Stomach (tissue), 9 donors: ENCODE data around the gene PBX3. TPM values are rescaled to one million over a fixed set of nuclear protein-coding genes. Genes with fewer than 3 reads are reported as not detected.

Experiments used
- DNase-seq, 2 donors: peaks; one replicate each; pipeline versions ENCODE4 v3.0.0 to v3.0.0-alpha.2; 2013 to 2019
- H3K27ac ChIP-seq, 5 donors: fragments of 200-600 bp in 4 of 5; sonication (generic) in 4 of 5; one replicate each; pipeline ENCODE4 v1.5.1; 2013 to 2019; ENCODE audit warnings: mild to moderate bottlenecking in 1 of 5, moderate library complexity in 1 of 5
- H3K27me3 ChIP-seq, 3 donors: fragments of 200-600 bp; sonication (generic); one replicate each; pipeline ENCODE4 v1.5.1; 2017 to 2019; ENCODE audit warnings: mixed run types in 1 of 3
- H3K36me3 ChIP-seq, 4 donors: fragments of 200-600 bp; sonication (generic); 1 replicate in 3 of 4; 2 replicates in 1 of 4; pipeline ENCODE4 v1.5.1; 2016 to 2019
- H3K4me1 ChIP-seq, 4 donors: fragments of 200-600 bp; sonication (generic); one replicate each; pipeline ENCODE4 v1.5.1; 2016 to 2019
- H3K4me3 ChIP-seq, 4 donors: fragments of 200-600 bp; sonication (generic) in 3 of 4; one replicate each; pipeline ENCODE4 v1.5.1; 2016 to 2019; ENCODE audit warnings: mild to moderate bottlenecking in 1 of 4
- H3K9me3 ChIP-seq, 4 donors: fragments of 200-600 bp; sonication (generic); one replicate each; pipeline ENCODE4 v1.5.1; 2016 to 2019
- CTCF ChIP-seq, 7 experiments: fragments of 450-650 bp in 4 of 7; fragments of 200-600 bp in 3 of 7; sonication (generic) in 3 of 7; IDR thresholded peaks; one replicate each; pipeline ENCODE4 v1.5.1; 2016 to 2019; ENCODE audit warnings: antibody characterized with exemption in 7 of 7, control low read depth in 2 of 7, mild to moderate bottlenecking in 1 of 7
- EP300 ChIP-seq: sonication (generic); formaldehyde crosslinking; IDR thresholded peaks from one replicate; pipeline ENCODE4 v1.6.1; 2017; ENCODE audit warnings: antibody characterized with exemption
- POLR2A ChIP-seq, 4 donors: fragments of 450-650 bp; IDR thresholded peaks; one replicate each; pipeline ENCODE4 v1.6.1; 2016; ENCODE audit warnings: antibody characterized with exemption in 4 of 4, control low read depth in 2 of 4, mild to moderate bottlenecking in 1 of 4, moderate library complexity in 1 of 4
- POLR2AphosphoS5 ChIP-seq, 3 donors: sonication (generic); formaldehyde crosslinking; IDR thresholded peaks; one replicate each; pipeline ENCODE4 v1.6.1; 2016; ENCODE audit warnings: antibody characterized with exemption in 3 of 3
- WGBS, 5 donors: extraction: QIAGEN DNeasy Blood & Tissue Kit in 3 of 5; methylation state at CpG; one replicate each; pipeline versions ENCODE4 v1.1.5 to v1.1.7; 2013 to 2018; 5-methylcytosine and 5-hydroxymethylcytosine counted together
- intact Hi-C: fragments of 100-400 bp; cut with DNase I; formaldehyde crosslinking; loops from one replicate; pipeline ENCODE4 v1.15.1; 2023; ENCODE audit warnings: low total_unique reads
- polyA plus RNA-seq, 3 donors: library from polyadenylated mRNA; stranded (reverse); fragments of 200-250 nt; gene quantifications; one replicate each; pipeline ENCODE4 v1.2.3, GENCODE V29; 2013
- total RNA-seq, 5 donors: library from RNA; depleted of rRNA; stranded (reverse); fragments of >200 nt; gene quantifications; one replicate each; pipeline versions ENCODE4 v1.1.0 to v1.2.3, GENCODE V29; 2014 to 2016
- donor health status: healthy with polysubstance abuse.
- donor health status: Bipolar disorder and iron deficiency.
- donor health status: healthy.

Gene PBX3
- total and polyA plus RNA-seq, 8 donors: 9.3 to 59.1 (median 16.2) TPM

GRCh38 chr9:125987420-125987819, 240.2 kb downstream of the PBX3 start:
- H3K9me3 ChIP-seq: no peaks in the 10 kb centered on the region
- no peak for DNase-seq
- H3K4me3 ChIP-seq: no peak overlapping the region
- H3K27ac ChIP-seq: no peak overlapping the region
- TF ChIP-seq POLR2A (IDR thresholded peaks at IDR 0.05): no peak
- no peak for TF ChIP-seq EP300
- TF ChIP-seq CTCF (IDR thresholded peaks at IDR 0.05): no peak
- 76 to 89% (median 86%) methylated on average over 4 to 5 of the region's 5 CpGs for WGBS, 5 donors
- H3K36me3 ChIP-seq: no peaks in the 10 kb centered on the region
- H3K4me1 ChIP-seq: no peaks in the 10 kb centered on the region
- H3K27me3 ChIP-seq: no peaks in the 10 kb centered on the region
- intact Hi-C loops: no loop called here

GRCh38 chr9:125988479-125989050, 241.4 kb downstream of the PBX3 start:
- 77 to 86% (median 82%) methylated on average over 9 of the region's 9 CpGs for WGBS, 5 donors
- no peak for DNase-seq
- intact Hi-C loops: no loop called here
- no peaks in the 10 kb centered on the region for H3K4me1 ChIP-seq
- no peaks in the 10 kb centered on the region for H3K36me3 ChIP-seq
- no peak overlapping the region for H3K27ac ChIP-seq
- H3K4me3 ChIP-seq: no peak overlapping the region
- TF ChIP-seq CTCF (IDR thresholded peaks at IDR 0.05): no peak
- no peak for TF ChIP-seq POLR2AphosphoS5 (IDR thresholded peaks at IDR 0.05)
- H3K27me3 ChIP-seq: no peaks in the 10 kb centered on the region
- H3K9me3 ChIP-seq: no peaks in the 10 kb centered on the region

DNA sequence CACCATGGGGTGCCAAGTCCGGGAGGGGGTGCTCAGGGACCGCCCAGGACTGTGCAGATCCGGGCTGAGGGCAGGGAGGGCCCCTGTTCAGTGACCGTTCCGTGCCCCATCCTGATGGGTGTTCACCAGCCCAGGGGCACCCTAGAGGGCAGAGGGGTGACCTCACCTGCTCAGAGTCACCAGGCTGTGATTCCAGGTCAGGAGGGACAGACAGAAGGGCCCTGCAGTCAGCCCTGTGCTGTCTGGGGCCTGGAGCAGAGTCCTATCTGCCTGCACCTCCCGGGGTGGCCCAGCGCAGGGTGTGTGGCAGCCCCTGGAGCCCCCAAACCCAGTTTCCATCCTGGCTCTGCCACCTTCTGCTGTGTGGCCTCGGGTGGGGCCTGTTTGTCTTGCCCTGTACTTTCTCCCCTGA, 241.9 kb downstream of the PBX3 start:
- no peaks in the 10 kb centered on the region for H3K27me3 ChIP-seq
- WGBS, 5 donors: 73 to 81% (median 77%) methylated on average over 5 to 8 of the region's 8 CpGs
- TF ChIP-seq CTCF (IDR thresholded peaks at IDR 0.05) (no peak), POLR2A (IDR thresholded peaks at IDR 0.05) (no peak), EP300 (no peak), POLR2AphosphoS5 (IDR thresholded peaks at IDR 0.05) (no peak)
- H3K27ac ChIP-seq: no peak overlapping the region
- DNase-seq: no peak
- H3K4me3 ChIP-seq: no peak overlapping the region
- intact Hi-C loops: no loop called here
- no peaks in the 10 kb centered on the region for H3K9me3 ChIP-seq
- H3K4me1 ChIP-seq: no peaks in the 10 kb centered on the region
- H3K36me3 ChIP-seq: no peaks in the 10 kb centered on the region

DNA sequence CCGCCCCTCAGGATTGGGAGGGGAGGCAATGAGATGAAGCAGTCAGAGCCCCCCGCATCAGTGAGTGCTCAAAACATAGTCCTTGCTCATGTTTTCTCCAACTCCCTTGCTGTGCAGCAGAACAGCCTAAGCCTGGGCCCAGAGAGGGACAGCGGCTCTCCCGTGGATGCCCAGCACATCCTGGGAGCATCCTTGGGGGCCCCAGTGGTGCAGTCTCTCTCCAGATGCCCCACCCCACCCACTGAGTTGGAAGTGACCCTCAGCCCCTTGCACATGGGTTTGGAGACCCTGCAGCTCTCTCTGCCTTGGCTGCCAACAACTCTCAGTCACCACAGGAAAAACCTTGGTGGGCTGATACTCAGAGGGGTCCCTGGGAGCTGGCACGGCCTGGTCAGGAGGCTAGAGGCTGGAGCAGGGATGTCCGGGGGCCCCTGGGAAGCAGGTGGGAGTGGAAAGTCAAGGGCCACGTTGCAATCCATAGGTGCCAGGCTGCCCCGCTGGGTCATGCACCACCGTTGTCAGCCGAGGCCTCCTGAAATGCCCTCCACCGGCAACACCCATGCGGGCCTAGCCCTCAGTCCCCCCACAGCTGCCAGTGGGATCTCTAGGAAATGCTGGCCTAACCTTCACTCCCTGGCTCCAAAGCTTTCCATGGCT, 242.5 kb downstream of the PBX3 start:
- no peak for DNase-seq
- intact Hi-C loops: no loop called here

More for the DNA sequence above, 242.5 kb downstream of the PBX3 start:
- no peak for TF ChIP-seq EP300
- no peak for TF ChIP-seq CTCF (IDR thresholded peaks at IDR 0.05)
- no peak for TF ChIP-seq POLR2AphosphoS5 (IDR thresholded peaks at IDR 0.05)
- no peak for TF ChIP-seq POLR2A (IDR thresholded peaks at IDR 0.05)
- H3K36me3 ChIP-seq: no peaks in the 10 kb centered on the region
- H3K4me3 ChIP-seq: no peak overlapping the region
- H3K27me3 ChIP-seq: no peaks in the 10 kb centered on the region
- H3K4me1 ChIP-seq: no peaks in the 10 kb centered on the region
- 85 to 95% (median 92%) methylated on average over 4 to 12 of the region's 12 CpGs for WGBS, 5 donors
- H3K27ac ChIP-seq: no peak overlapping the region
- H3K9me3 ChIP-seq: no peaks in the 10 kb centered on the region
